GM12872 (cell line): Measurements from ENCODE around the gene AGA.

ENCODE experiments used
- CTCF ChIP-seq: IDR thresholded peaks from 3 replicates; pipeline ENCODE4 v1.5.1; 2011; ENCODE audit warnings: low read depth, mild to moderate bottlenecking, low read length, moderate library complexity; ENCODE audit not compliant: insufficient read depth

Gene AGA

GRCh38 chr4:177391287-177391686, 51.0 kb downstream of the AGA start:
- TF ChIP-seq CTCF: no peak

- TF ChIP-seq CTCF: no peak
These were observed 55.9 kb downstream of the AGA start for GRCh38 chr4:177386278-177386815.

- TF ChIP-seq CTCF: no peak
These were observed 56.5 kb downstream of the AGA start for GRCh38 chr4:177385576-177386277.

GRCh38 chr4:177384856-177385397, 57.3 kb downstream of the AGA start:
- no peak for TF ChIP-seq CTCF

GRCh38 chr4:177381762-177382310, 60.4 kb downstream of the AGA start:
- TF ChIP-seq CTCF: no peak
